B cell (primary cell): ENCODE measurements around the gene HOXB4. TPM values are rescaled to one million over a fixed set of nuclear protein-coding genes. Genes with fewer than 3 reads are reported as not detected.

Experiments used
- ATAC-seq: fragments of 200-7000 bp; cut with Tn5 transposase; one replicate; pipeline ENCODE4 v1.10.0; 2021; ENCODE audit warnings: low read depth, mild to moderate bottlenecking, moderate number of reproducible peaks, moderate library complexity
- CTCF ChIA-PET: fragments of 350-600 bp; sonication (Branson Sonifier 250); formaldehyde crosslinking; loops from one replicate; lab custom pipeline; 2021; ENCODE audit warnings: antibody characterized with exemption, inconsistent platforms; lab: Charles Lee
- POLR2A ChIA-PET: fragments of 350-600 bp; sonication (Branson Sonifier 250); formaldehyde crosslinking; loops from one replicate; lab custom pipeline; 2021; ENCODE audit warnings: antibody characterized with exemption; lab: Charles Lee
- DNase-seq: peaks from one replicate; pipeline ENCODE4 v3.0.0; 2013
- H2AFZ ChIP-seq: 2 replicates; pipeline ENCODE4 v1.6.1; 2012; ENCODE audit warnings: mild to moderate bottlenecking, low read depth, low read length; ENCODE audit not compliant: insufficient read depth, poor library complexity, severe bottlenecking
- H3K27ac ChIP-seq, 2 donors: 1 replicate in 1 of 2; 2 replicates in 1 of 2; pipeline ENCODE4 v1.5.1; 2012 to 2013; ENCODE audit warnings: low read length in 2 of 2, mild to moderate bottlenecking in 2 of 2, moderate library complexity in 1 of 2
- H3K27me3 ChIP-seq, 4 experiments: fragments of 200-600 bp in 1 of 4; sonication (generic) in 1 of 4; replicated peaks in 1 of 4; 1 replicate in 2 of 4; 2 replicates in 2 of 4; pipeline versions ENCODE4 v1.6.1 to v1.7.0; 2013 to 2016; ENCODE audit warnings: low read length in 3 of 4, mild to moderate bottlenecking in 2 of 4, mixed read lengths in 1 of 4, moderate library complexity in 1 of 4; ENCODE audit not compliant: insufficient read depth in 4 of 4, control insufficient read depth in 3 of 4; ENCODE audit errors: control extremely low read depth in 1 of 4
- H3K36me3 ChIP-seq, 2 experiments: replicated peaks in 1 of 2; 1 replicate in 1 of 2; 2 replicates in 1 of 2; pipeline versions ENCODE4 v1.6.1 to v1.7.1; 2013; ENCODE audit warnings: low read length in 1 of 2; ENCODE audit not compliant: insufficient read depth in 2 of 2, control insufficient read depth in 1 of 2; ENCODE audit errors: control extremely low read depth in 1 of 2, extremely low read depth in 1 of 2
- H3K4me1 ChIP-seq, 2 donors: fragments of 200-600 bp in 1 of 2; sonication (generic) in 1 of 2; 1 replicate in 1 of 2; 2 replicates in 1 of 2; pipeline versions ENCODE4 v1.5.1 to v1.6.1; 2013 to 2017; ENCODE audit warnings: low read length in 2 of 2; ENCODE audit not compliant: control insufficient read depth in 2 of 2, insufficient read depth in 2 of 2
- H3K4me2 ChIP-seq: replicated peaks from 2 replicates; pipeline ENCODE3; 2012; ENCODE audit warnings: mild to moderate bottlenecking, low read depth, low read length; ENCODE audit not compliant: poor library complexity, severe bottlenecking
- H3K4me3 ChIP-seq, 5 experiments: fragments of 200-600 bp in 1 of 5; sonication (generic) in 1 of 5; 1 replicate in 3 of 5; 2 replicates in 2 of 5; pipeline versions ENCODE4 v1.5.1 to v1.7.0; 2011 to 2016; ENCODE audit warnings: low read length in 4 of 5, mild to moderate bottlenecking in 4 of 5, low read depth in 2 of 5, control low read depth in 1 of 5, moderate library complexity in 1 of 5; ENCODE audit not compliant: insufficient read depth in 1 of 5; ENCODE audit errors: control extremely low read depth in 1 of 5, extremely low read depth in 1 of 5
- H3K79me2 ChIP-seq: fragments of 200-600 bp; sonication (generic); one replicate; pipeline ENCODE4 v1.6.0; 2016; ENCODE audit warnings: low read length; ENCODE audit not compliant: control insufficient read depth, insufficient read depth
- H3K9ac ChIP-seq: fragments of 200-600 bp; sonication (generic); 2 replicates; pipeline ENCODE4 v1.6.1; 2017; ENCODE audit warnings: mild to moderate bottlenecking, low read length, moderate library complexity
- H3K9me3 ChIP-seq, 3 donors: one replicate each; pipeline versions ENCODE4 v1.6.1 to v1.7.1; 2013; ENCODE audit warnings: low read length in 2 of 3; ENCODE audit not compliant: control insufficient read depth in 2 of 3, insufficient read depth in 1 of 3; ENCODE audit errors: control extremely low read depth in 1 of 3
- H4K20me1 ChIP-seq: 2 replicates; pipeline ENCODE4 v1.6.0; 2012; ENCODE audit warnings: mild to moderate bottlenecking, low read length; ENCODE audit not compliant: insufficient read depth, control insufficient read depth, poor library complexity, severe bottlenecking
- H3K27ac Mint-ChIP-seq: one replicate; pipeline ENCODE4 v1.8.0; 2021; ENCODE audit warnings: mixed read lengths
- H3K27me3 Mint-ChIP-seq: one replicate; pipeline ENCODE4 v1.8.0; 2021; ENCODE audit warnings: mixed read lengths
- H3K4me1 Mint-ChIP-seq: one replicate; pipeline ENCODE4 v1.8.0; 2021; ENCODE audit warnings: mixed read lengths
- H3K4me3 Mint-ChIP-seq: one replicate; pipeline ENCODE4 v1.8.0; 2021; ENCODE audit warnings: mixed read lengths
- H3K9me3 Mint-ChIP-seq: one replicate; pipeline ENCODE4 v1.8.0; 2022; ENCODE audit warnings: mixed read lengths; ENCODE audit not compliant: insufficient read depth
- EZH2 ChIP-seq: IDR thresholded peaks from 2 replicates; pipeline ENCODE4 v1.6.1; 2012; ENCODE audit warnings: borderline replicate concordance, low read depth, mild to moderate bottlenecking, moderate library complexity, low read length; ENCODE audit not compliant: insufficient read depth, poor library complexity, severe bottlenecking
- WGBS: methylation state at CpG from one replicate; pipeline ENCODE4 v1.1.5; 2013; ENCODE audit warnings: missing lambda C conversion rate; ENCODE audit not compliant: insufficient coverage; 5-methylcytosine and 5-hydroxymethylcytosine counted together
- intact Hi-C: fragments of 100-400 bp; cut with micrococcal nuclease; formaldehyde crosslinking; loops from one replicate; pipeline ENCODE4 v1.10.0; 2022
- polyA plus RNA-seq: library from polyadenylated mRNA; depleted of rRNA; stranded (reverse); fragments of >200 nt; gene quantifications from 2 replicates; pipeline ENCODE4 v1.2.3, GENCODE V29; 2012
- total RNA-seq, 2 donors: library from RNA; stranded (reverse); fragments of 120-200 nt in 1 of 2; gene quantifications; 1 replicate in 1 of 2; 2 replicates in 1 of 2; pipeline versions ENCODE4 v1.2.3 to v1.2.4, GENCODE V29; 2013 to 2022
- TF ChIP-seq, protein P1 (sequence below): fragments of 200-600 bp; IDR thresholded peaks from one replicate; pipeline ENCODE4 v1.8.0; 2022; ENCODE audit warnings: antibody characterized with exemption, mild to moderate bottlenecking

The HOXB4 gene
- total and polyA plus RNA-seq, 2 donors (not counting 1 experiment from before 2014, with no cell fraction given), result 0.85 to 1.7 TPM

- peaks cover 6% of the 10 kb centered on the region for H3K4me1 Mint-ChIP-seq
- Histone ChIP-seq H4K20me1 (no peaks in the 10 kb centered on the region), H2AFZ (no peak overlapping the region), H3K36me3 (no peaks in the 10 kb centered on the region), H3K4me3 (no peak overlapping the region), H3K9ac (no peak overlapping the region), H3K9me3 (peaks cover 0 to 8% (median 0%) of the 10 kb centered on the region in 3 donors), H3K79me2 (no peaks in the 10 kb centered on the region), H3K27ac (no peak overlapping the region), H3K4me1 (peaks cover 13 to 14% of the 10 kb centered on the region in 2 donors), H3K4me2 (no peak overlapping the region), H3K27me3 (peaks cover 0 to 28% (median 8%) of the 10 kb centered on the region in 4 experiments)
- H3K27ac Mint-ChIP-seq, result no peak overlapping the region
- ChIA-PET POLR2A (no interaction called here), CTCF (no interaction called here)
- WGBS, result 98% methylated on average over 42 of the region's 70 CpGs
- DNase-seq, result no peak
- no peak overlapping the region for H3K4me3 Mint-ChIP-seq
- TF ChIP-seq EZH2, result no peak
- TF ChIP-seq, protein P1, sequence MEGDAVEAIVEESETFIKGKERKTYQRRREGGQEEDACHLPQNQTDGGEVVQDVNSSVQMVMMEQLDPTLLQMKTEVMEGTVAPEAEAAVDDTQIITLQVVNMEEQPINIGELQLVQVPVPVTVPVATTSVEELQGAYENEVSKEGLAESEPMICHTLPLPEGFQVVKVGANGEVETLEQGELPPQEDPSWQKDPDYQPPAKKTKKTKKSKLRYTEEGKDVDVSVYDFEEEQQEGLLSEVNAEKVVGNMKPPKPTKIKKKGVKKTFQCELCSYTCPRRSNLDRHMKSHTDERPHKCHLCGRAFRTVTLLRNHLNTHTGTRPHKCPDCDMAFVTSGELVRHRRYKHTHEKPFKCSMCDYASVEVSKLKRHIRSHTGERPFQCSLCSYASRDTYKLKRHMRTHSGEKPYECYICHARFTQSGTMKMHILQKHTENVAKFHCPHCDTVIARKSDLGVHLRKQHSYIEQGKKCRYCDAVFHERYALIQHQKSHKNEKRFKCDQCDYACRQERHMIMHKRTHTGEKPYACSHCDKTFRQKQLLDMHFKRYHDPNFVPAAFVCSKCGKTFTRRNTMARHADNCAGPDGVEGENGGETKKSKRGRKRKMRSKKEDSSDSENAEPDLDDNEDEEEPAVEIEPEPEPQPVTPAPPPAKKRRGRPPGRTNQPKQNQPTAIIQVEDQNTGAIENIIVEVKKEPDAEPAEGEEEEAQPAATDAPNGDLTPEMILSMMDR, result no peak
- intact Hi-C loops, result no loop called here
- ATAC-seq, result no peak
- H3K27me3 Mint-ChIP-seq, result peaks cover 32% of the 10 kb centered on the region
- H3K9me3 Mint-ChIP-seq, result no peaks in the 10 kb centered on the region
These were observed 27.5 kb downstream of the HOXB4 start for GRCh38 chr17:48550502-48551213.

GRCh38 chr17:48549914-48550501 lies 28.1 kb downstream of the HOXB4 start:
- peaks cover 33% of the 10 kb centered on the region for H3K27me3 Mint-ChIP-seq
- H3K9me3 Mint-ChIP-seq, result no peaks in the 10 kb centered on the region

More at GRCh38 chr17:48549914-48550501, 28.1 kb downstream of the HOXB4 start:
- ChIA-PET POLR2A (interaction anchor here (0.7 kb wide), 1 partner anchor 442 kb away, joined by 4 read pairs; no protein-coding TSS in a partner anchor), CTCF (no interaction called here)
- Histone ChIP-seq H3K9me3 (peaks cover 0 to 8% (median 0%) of the 10 kb centered on the region in 3 donors), H3K4me1 (peaks cover 13 to 15% of the 10 kb centered on the region in 2 donors), H3K27ac (no peak overlapping the region), H3K9ac (no peak overlapping the region), H2AFZ (no peak overlapping the region), H3K4me2 (no peak overlapping the region), H3K27me3 (peaks cover 0 to 33% (median 12%) of the 10 kb centered on the region in 4 experiments), H3K4me3 (no peak overlapping the region), H4K20me1 (no peaks in the 10 kb centered on the region), H3K36me3 (no peaks in the 10 kb centered on the region), H3K79me2 (no peaks in the 10 kb centered on the region)
- peaks cover 4% of the 10 kb centered on the region for H3K4me1 Mint-ChIP-seq
- no peak for TF ChIP-seq EZH2
- TF ChIP-seq, protein P1, result no peak
- 95% methylated on average over 11 of the region's 18 CpGs for WGBS
- no peak overlapping the region for H3K27ac Mint-ChIP-seq
- H3K4me3 Mint-ChIP-seq, result no peak overlapping the region
- no peak for DNase-seq
- no peak for ATAC-seq
- intact Hi-C loops, result loop anchor here (10.0 kb wide), 1 partner anchor 55 kb away; no protein-coding TSS in a partner anchor
